Sigmoid colon (tissue), 4 donors: ENCODE results near the gene FOSL2.

Experiments
- CTCF ChIP-seq, 4 experiments: fragments of 450-650 bp in 3 of 4; fragments of 200-600 bp in 1 of 4; IDR thresholded peaks; one replicate each; pipeline ENCODE4 v1.5.1; 2016 to 2019; ENCODE audit warnings: antibody characterized with exemption in 4 of 4, mild to moderate bottlenecking in 3 of 4, moderate library complexity in 2 of 4
- EP300 ChIP-seq, 4 donors: sonication (generic); formaldehyde crosslinking; IDR thresholded peaks; one replicate each; pipeline ENCODE4 v1.6.1; 2017; ENCODE audit warnings: antibody characterized with exemption in 4 of 4
- POLR2A ChIP-seq, 2 donors: fragments of 450-650 bp; IDR thresholded peaks; one replicate each; pipeline ENCODE4 v1.6.1; 2016; ENCODE audit warnings: antibody characterized with exemption in 2 of 2, mild to moderate bottlenecking in 2 of 2, moderate library complexity in 2 of 2
- POLR2AphosphoS5 ChIP-seq, 4 donors: sonication (generic); formaldehyde crosslinking; IDR thresholded peaks; one replicate each; pipeline ENCODE4 v1.6.1; 2017; ENCODE audit warnings: antibody characterized with exemption in 4 of 4

DNA sequence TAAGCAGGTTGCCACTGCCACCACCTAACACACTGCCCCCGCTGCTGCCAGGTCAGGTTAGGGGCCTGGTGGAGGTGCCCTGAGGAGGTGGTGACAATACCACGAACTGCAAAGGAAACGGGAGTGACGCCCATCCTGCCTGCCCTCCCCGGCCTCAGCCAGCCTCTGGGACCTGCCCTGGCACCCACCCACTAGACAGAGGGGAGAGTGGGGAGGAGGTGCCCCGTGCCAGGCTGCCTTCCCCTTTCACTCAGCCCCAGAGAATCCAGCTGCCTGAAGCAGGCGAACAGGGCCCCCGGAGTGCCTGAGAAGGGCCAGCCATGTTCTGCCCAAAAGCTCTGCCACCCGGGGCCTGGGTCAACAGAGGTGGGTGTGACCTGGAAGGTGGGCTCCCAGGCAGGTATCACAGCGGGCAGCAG is 44.5 kb upstream of the FOSL2 start:
- TF ChIP-seq POLR2A (IDR thresholded peaks at IDR 0.05) (no peak), CTCF (IDR thresholded peaks at IDR 0.05) (no peak), POLR2AphosphoS5 (IDR thresholded peaks at IDR 0.05) (no peak), EP300 (IDR thresholded peaks at IDR 0.05) (no peak)
